SK-N-SH (cell line): Measurements from ENCODE around the gene CTU1. TPM values are rescaled to one million over a fixed set of nuclear protein-coding genes. Genes with fewer than 3 reads are reported as not detected.

Source experiments
- CTCF ChIA-PET: fragments of 300-600, 350-600 bp; formaldehyde crosslinking; extraction: SDS; loops from one replicate; lab custom pipeline; 2021; lab: Yijun Ruan, JAX
- POLR2A ChIA-PET: fragments of 350-600 bp; sonication (Branson Sonifier 250); formaldehyde crosslinking; extraction: SDS; loops from one replicate; lab custom pipeline; 2020; ENCODE audit warnings: antibody characterized with exemption, inconsistent platforms; lab: Yijun Ruan, JAX
- DNase-seq: peaks from one replicate; pipeline ENCODE4 v3.0.0; 2012
- H2AFZ ChIP-seq: fragments of 200-600 bp; sonication (generic); 2 replicates; pipeline ENCODE4 v1.8.1; 2016; ENCODE audit warnings: antibody characterized with exemption, mild to moderate bottlenecking, low read depth
- H3F3A ChIP-seq: fragments of 200-600 bp; sonication (generic); replicated peaks from 2 replicates; pipeline ENCODE3; 2016; ENCODE audit warnings: antibody characterized with exemption, mild to moderate bottlenecking; ENCODE audit not compliant: insufficient read depth
- H3K27ac ChIP-seq, 2 experiments: fragments of 200-500 bp in 1 of 2; fragments of 200-600 bp in 1 of 2; sonication (Bioruptor generic) in 1 of 2; sonication (generic), shearing (Covaris generic) in 1 of 2; 2 replicates each; pipeline versions ENCODE4 v1.5.1 to v1.6.1; 2014 to 2016; ENCODE audit warnings: low read depth in 2 of 2, inconsistent platforms in 1 of 2, low read length in 1 of 2, mild to moderate bottlenecking in 1 of 2, mixed read lengths in 1 of 2
- H3K27me3 ChIP-seq: fragments of 200-600 bp; sonication (generic), shearing (Covaris generic); 2 replicates; pipeline ENCODE4 v1.6.1; 2016; ENCODE audit warnings: mixed run types; ENCODE audit not compliant: insufficient read depth
- H3K36me3 ChIP-seq, 2 experiments: fragments of 200-500 bp in 1 of 2; fragments of 200-600 bp in 1 of 2; sonication (Bioruptor generic) in 1 of 2; sonication (generic) in 1 of 2; replicated peaks in 1 of 2; 2 replicates each; pipeline versions ENCODE3 to v1.5.1; 2014 to 2016; ENCODE audit warnings: low read length in 1 of 2, mild to moderate bottlenecking in 1 of 2; ENCODE audit not compliant: insufficient read depth in 2 of 2, control insufficient read depth in 1 of 2
- H3K4me1 ChIP-seq, 2 experiments: fragments of 200-500 bp in 1 of 2; fragments of 200-600 bp in 1 of 2; sonication (Bioruptor generic) in 1 of 2; sonication (generic), shearing (Covaris generic) in 1 of 2; 2 replicates each; pipeline versions ENCODE4 v1.5.1 to v1.6.1; 2014 to 2016; ENCODE audit warnings: low read depth in 1 of 2, low read length in 1 of 2, mixed run types in 1 of 2; ENCODE audit not compliant: insufficient read depth in 2 of 2, control insufficient read depth in 1 of 2
- H3K4me2 ChIP-seq: fragments of 200-600 bp; sonication (generic), shearing (Covaris generic); 2 replicates; pipeline ENCODE4 v1.6.1; 2017; ENCODE audit warnings: mixed run types
- H3K4me3 ChIP-seq, 2 experiments: fragments of 200-500 bp in 1 of 2; fragments of 200-600 bp in 1 of 2; sonication (Bioruptor generic) in 1 of 2; sonication (generic), shearing (Covaris generic) in 1 of 2; 2 replicates each; pipeline versions ENCODE4 v1.5.1 to v1.8.1; 2014 to 2016; ENCODE audit warnings: low read depth in 2 of 2, inconsistent platforms in 1 of 2, low read length in 1 of 2, mild to moderate bottlenecking in 1 of 2, mixed read lengths in 1 of 2, moderate library complexity in 1 of 2
- H3K79me2 ChIP-seq: fragments of 200-600 bp; sonication (generic); 2 replicates; pipeline ENCODE4 v1.8.1; 2017; ENCODE audit warnings: mild to moderate bottlenecking; ENCODE audit not compliant: insufficient read depth
- H3K9ac ChIP-seq: fragments of 200-600 bp; sonication (generic); 2 replicates; pipeline ENCODE4 v1.6.1; 2017; ENCODE audit warnings: mixed run types
- H3K9me2 ChIP-seq: fragments of 200-600 bp; sonication (generic); 2 replicates; pipeline ENCODE4 v1.6.1; 2017; ENCODE audit warnings: mixed run types
- H3K9me3 ChIP-seq: fragments of 200-600 bp; sonication (generic); 2 replicates; pipeline ENCODE4 v1.6.1; 2017; ENCODE audit warnings: mixed run types, mild to moderate bottlenecking, moderate library complexity
- H4K20me1 ChIP-seq: fragments of 200-600 bp; sonication (generic); 2 replicates; pipeline ENCODE4 v1.6.1; 2017; ENCODE audit warnings: mild to moderate bottlenecking, mixed run types; ENCODE audit not compliant: insufficient read depth
- CHD2 ChIP-seq: fragments of 150-350 bp; IDR thresholded peaks from 2 replicates; pipeline ENCODE4 v1.6.1; 2018; ENCODE audit warnings: low read length; ENCODE audit not compliant: partially characterized antibody
- ELF1 ChIP-seq: IDR thresholded peaks from 2 replicates; pipeline ENCODE4 v1.4.0; 2012
- EP300 ChIP-seq, 2 experiments: IDR thresholded peaks; 2 replicates each; pipeline versions ENCODE4 v1.4.0 to v1.6.1; 2012; ENCODE audit warnings: borderline replicate concordance in 1 of 2, low read depth in 1 of 2, low read length in 1 of 2
- EZH2phosphoT487 ChIP-seq: fragments of 200-600 bp; sonication (generic); IDR thresholded peaks from 2 replicates; pipeline ENCODE4 v1.6.1; 2017; ENCODE audit warnings: low read depth, mixed run types, mild to moderate bottlenecking, antibody characterized with exemption, moderate library complexity, borderline replicate concordance
- FOXJ3 ChIP-seq: sonication (generic); formaldehyde crosslinking; IDR thresholded peaks from 2 replicates; pipeline ENCODE4 v1.5.1; 2020; ENCODE audit warnings: mild to moderate bottlenecking, missing genetic modification reagents
- GATA2 ChIP-seq: sonication (generic); formaldehyde crosslinking; IDR thresholded peaks from 2 replicates; pipeline ENCODE4 v1.5.0; 2020; ENCODE audit warnings: mild to moderate bottlenecking, missing genetic modification reagents
- JUND ChIP-seq: IDR thresholded peaks from 2 replicates; pipeline ENCODE4 v1.4.0; 2012
- MXI1 ChIP-seq: IDR thresholded peaks from 2 replicates; pipeline ENCODE4 v1.6.1; 2012; ENCODE audit warnings: mild to moderate bottlenecking, low read depth, low read length, improper control_type of control experiment
- RFX5 ChIP-seq: IDR thresholded peaks from 2 replicates; pipeline ENCODE4 v1.6.1; 2012; ENCODE audit warnings: mild to moderate bottlenecking, improper control_type of control experiment, low read length
- RXRA ChIP-seq: IDR thresholded peaks from 2 replicates; pipeline ENCODE4 v1.4.0; 2012; ENCODE audit warnings: low read depth, mild to moderate bottlenecking, borderline replicate concordance
- SIN3A ChIP-seq: IDR thresholded peaks from 2 replicates; pipeline ENCODE4 v1.6.1; 2012; ENCODE audit warnings: low read depth, mild to moderate bottlenecking, low read length, moderate library complexity, borderline replicate concordance
- SMC3 ChIP-seq: IDR thresholded peaks from 2 replicates; pipeline ENCODE4 v1.6.1; 2012; ENCODE audit warnings: low read depth, low read length, improper control_type of control experiment
- TAF1 ChIP-seq: IDR thresholded peaks from 2 replicates; pipeline ENCODE4 v1.6.1; 2012; ENCODE audit warnings: low read depth, mild to moderate bottlenecking, low read length, moderate library complexity, borderline replicate concordance
- YY1 ChIP-seq: IDR thresholded peaks from 2 replicates; pipeline ENCODE4 v1.4.0; 2012; ENCODE audit warnings: low read depth, mild to moderate bottlenecking
- WGBS: methylation state at CpG from one replicate; pipeline ENCODE4 v1.1.6; 2017; ENCODE audit warnings: low lambda C conversion rate; 5-methylcytosine and 5-hydroxymethylcytosine counted together
- polyA plus RNA-seq, 3 experiments: library from polyadenylated mRNA; depleted of rRNA; stranded (reverse); fragments of >200 nt; gene quantifications; 2 replicates each; pipeline ENCODE4 v1.2.3, GENCODE V29; 2012
- TF ChIP-seq, protein P1 (sequence below): IDR thresholded peaks from 2 replicates; pipeline ENCODE4; 2012
- TF ChIP-seq, protein P2 (sequence below): IDR thresholded peaks from 2 replicates; pipeline ENCODE4 v1.4.0; 2012; ENCODE audit warnings: low read depth, borderline replicate concordance
- TF ChIP-seq, protein P3 (sequence below): IDR thresholded peaks from 2 replicates; pipeline ENCODE4 v1.4.0; 2012; ENCODE audit warnings: low read depth
- TF ChIP-seq, protein P4 (sequence below): fragments of 150-350 bp; IDR thresholded peaks from 2 replicates; pipeline ENCODE4 v1.6.1; 2017; ENCODE audit warnings: antibody characterized with exemption, low read length, low read depth, borderline replicate concordance
- TF ChIP-seq, protein P5 (sequence below): fragments of 150-350 bp; IDR thresholded peaks from 2 replicates; pipeline ENCODE4 v1.6.1; 2016; ENCODE audit warnings: mild to moderate bottlenecking, low read depth, low read length

The CTU1 gene
- polyA plus RNA-seq, 1 of the 3 experiments (the other 2 are of a cell fraction): 8.8 TPM

DNA sequence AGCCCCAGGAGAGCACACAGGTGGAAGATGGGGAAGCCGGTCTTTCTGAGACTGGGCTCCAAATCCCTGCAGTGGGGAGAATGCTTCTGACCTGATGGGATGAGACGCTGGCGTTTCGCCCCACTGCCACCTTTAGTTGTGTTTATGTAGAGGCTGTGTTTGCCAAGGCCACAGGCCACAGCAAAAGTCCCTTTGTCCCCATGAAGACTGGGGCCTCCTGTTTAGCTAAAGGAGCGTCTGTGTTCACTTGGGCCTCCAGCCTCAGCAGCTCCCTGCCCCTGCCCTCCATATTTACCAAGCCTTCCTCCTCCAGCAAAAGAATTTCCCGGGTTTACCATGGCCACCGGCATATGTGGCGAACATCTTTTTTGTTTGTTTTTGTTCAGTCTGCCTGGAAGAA, 15.1 kb downstream of the CTU1 start:
- no peak for TF ChIP-seq EP300 (IDR thresholded peaks at IDR 0.05; ENCODE audit: borderline replicate concordance in 1 of 2, low read depth in 1 of 2, low read length in 1 of 2)
- TF ChIP-seq, protein P1, sequence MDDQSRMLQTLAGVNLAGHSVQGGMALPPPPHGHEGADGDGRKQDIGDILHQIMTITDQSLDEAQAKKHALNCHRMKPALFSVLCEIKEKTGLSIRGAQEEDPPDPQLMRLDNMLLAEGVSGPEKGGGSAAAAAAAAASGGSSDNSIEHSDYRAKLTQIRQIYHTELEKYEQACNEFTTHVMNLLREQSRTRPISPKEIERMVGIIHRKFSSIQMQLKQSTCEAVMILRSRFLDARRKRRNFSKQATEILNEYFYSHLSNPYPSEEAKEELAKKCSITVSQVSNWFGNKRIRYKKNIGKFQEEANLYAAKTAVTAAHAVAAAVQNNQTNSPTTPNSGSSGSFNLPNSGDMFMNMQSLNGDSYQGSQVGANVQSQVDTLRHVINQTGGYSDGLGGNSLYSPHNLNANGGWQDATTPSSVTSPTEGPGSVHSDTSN: no peak
- TF ChIP-seq SIN3A: no peak
- TF ChIP-seq, protein P2, sequence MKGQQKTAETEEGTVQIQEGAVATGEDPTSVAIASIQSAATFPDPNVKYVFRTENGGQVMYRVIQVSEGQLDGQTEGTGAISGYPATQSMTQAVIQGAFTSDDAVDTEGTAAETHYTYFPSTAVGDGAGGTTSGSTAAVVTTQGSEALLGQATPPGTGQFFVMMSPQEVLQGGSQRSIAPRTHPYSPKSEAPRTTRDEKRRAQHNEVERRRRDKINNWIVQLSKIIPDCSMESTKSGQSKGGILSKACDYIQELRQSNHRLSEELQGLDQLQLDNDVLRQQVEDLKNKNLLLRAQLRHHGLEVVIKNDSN: no peak
- TF ChIP-seq CHD2: no peak
- TF ChIP-seq TAF1: no peak
- no peak for TF ChIP-seq YY1
- no peak for TF ChIP-seq MXI1
- no peak for TF ChIP-seq ELF1
- no peak for TF ChIP-seq SMC3
- TF ChIP-seq EZH2phosphoT487: no peak
- TF ChIP-seq GATA2 (CRISPR knock-in tag): no peak
- TF ChIP-seq FOXJ3 (CRISPR knock-in tag): no peak
- no peak for TF ChIP-seq JUND
- TF ChIP-seq, protein P3, sequence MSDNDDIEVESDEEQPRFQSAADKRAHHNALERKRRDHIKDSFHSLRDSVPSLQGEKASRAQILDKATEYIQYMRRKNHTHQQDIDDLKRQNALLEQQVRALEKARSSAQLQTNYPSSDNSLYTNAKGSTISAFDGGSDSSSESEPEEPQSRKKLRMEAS: no peak
- TF ChIP-seq, protein P4, sequence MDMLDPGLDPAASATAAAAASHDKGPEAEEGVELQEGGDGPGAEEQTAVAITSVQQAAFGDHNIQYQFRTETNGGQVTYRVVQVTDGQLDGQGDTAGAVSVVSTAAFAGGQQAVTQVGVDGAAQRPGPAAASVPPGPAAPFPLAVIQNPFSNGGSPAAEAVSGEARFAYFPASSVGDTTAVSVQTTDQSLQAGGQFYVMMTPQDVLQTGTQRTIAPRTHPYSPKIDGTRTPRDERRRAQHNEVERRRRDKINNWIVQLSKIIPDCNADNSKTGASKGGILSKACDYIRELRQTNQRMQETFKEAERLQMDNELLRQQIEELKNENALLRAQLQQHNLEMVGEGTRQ: no peak
- TF ChIP-seq RXRA: no peak
- TF ChIP-seq RFX5: no peak
- TF ChIP-seq, protein P5, sequence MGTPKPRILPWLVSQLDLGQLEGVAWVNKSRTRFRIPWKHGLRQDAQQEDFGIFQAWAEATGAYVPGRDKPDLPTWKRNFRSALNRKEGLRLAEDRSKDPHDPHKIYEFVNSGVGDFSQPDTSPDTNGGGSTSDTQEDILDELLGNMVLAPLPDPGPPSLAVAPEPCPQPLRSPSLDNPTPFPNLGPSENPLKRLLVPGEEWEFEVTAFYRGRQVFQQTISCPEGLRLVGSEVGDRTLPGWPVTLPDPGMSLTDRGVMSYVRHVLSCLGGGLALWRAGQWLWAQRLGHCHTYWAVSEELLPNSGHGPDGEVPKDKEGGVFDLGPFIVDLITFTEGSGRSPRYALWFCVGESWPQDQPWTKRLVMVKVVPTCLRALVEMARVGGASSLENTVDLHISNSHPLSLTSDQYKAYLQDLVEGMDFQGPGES: no peak
- 72% methylated on average over 8 of the region's 8 CpGs for WGBS
- Histone ChIP-seq H3K4me2 (no peak overlapping the region), H3K27ac (no peak overlapping the region), H3K36me3 (peaks cover 0 to 4% of the 10 kb centered on the region in 2 experiments), H3K4me1 (no peaks in the 10 kb centered on the region; a peak in 1 of 4 replicates), H3K4me3 (no peak overlapping the region), H2AFZ (no peak overlapping the region), H3K27me3 (no peaks in the 10 kb centered on the region), H3K9me3 (no peaks in the 10 kb centered on the region), H3K9me2 (no peaks in the 10 kb centered on the region), H3K79me2 (no peaks in the 10 kb centered on the region), H4K20me1 (peaks cover 7% of the 10 kb centered on the region; the same call in 1 of the 2 replicates), H3F3A (no peaks in the 10 kb centered on the region), H3K9ac (no peak overlapping the region)
- DNase-seq: no peak
- CTCF ChIA-PET: interaction anchor here (4.2 kb wide), 1 partner anchor 77 kb away, joined by 30 read pairs; no protein-coding TSS in a partner anchor
- POLR2A ChIA-PET: no interaction called here
